GM23338 (cell line): ENCODE data around the gene PDE2A. TPM values are rescaled to one million over a fixed set of nuclear protein-coding genes. Genes with fewer than 3 reads are reported as not detected.

ENCODE experiments used
- ATAC-seq: fragments of 200-7000 bp; cut with Tn5 transposase; 3 replicates; pipeline ENCODE4 v1.9.1; 2020
- DNase-seq: peaks from one replicate; pipeline ENCODE4 v3.0.0-alpha.2; 2015; ENCODE audit warnings: low spot score
- H2AFZ ChIP-seq: fragments of 200-600 bp; sonication (generic); 2 replicates; pipeline ENCODE4 v1.8.0; 2016; ENCODE audit warnings: antibody characterized with exemption, mild to moderate bottlenecking, moderate library complexity
- H3F3A ChIP-seq: fragments of 200-600 bp; sonication (generic); replicated peaks from 2 replicates; pipeline ENCODE4 v1.8.0; 2017; ENCODE audit warnings: antibody characterized with exemption, mixed run types, low read depth
- H3K27ac ChIP-seq: fragments of 200-600 bp; sonication (generic); 2 replicates; pipeline ENCODE4 v1.6.1; 2016; ENCODE audit warnings: low read depth
- H3K27me3 ChIP-seq: fragments of 200-600 bp; sonication (generic); 2 replicates; pipeline ENCODE4 v1.8.0; 2016; ENCODE audit warnings: mild to moderate bottlenecking, mixed run types, moderate library complexity; ENCODE audit not compliant: insufficient read depth
- H3K36me3 ChIP-seq: fragments of 200-600 bp; sonication (generic); 2 replicates; pipeline ENCODE4 v1.8.0; 2016; ENCODE audit warnings: mild to moderate bottlenecking; ENCODE audit not compliant: insufficient read depth
- H3K4me1 ChIP-seq: fragments of 200-600 bp; sonication (generic); 2 replicates; pipeline ENCODE4 v1.8.0; 2016; ENCODE audit warnings: mild to moderate bottlenecking, moderate library complexity; ENCODE audit not compliant: insufficient read depth
- H3K4me2 ChIP-seq: fragments of 200-600 bp; sonication (generic); 2 replicates; pipeline ENCODE4 v1.7.1; 2017; ENCODE audit warnings: mixed run types
- H3K4me3 ChIP-seq: fragments of 200-600 bp; sonication (generic); 2 replicates; pipeline ENCODE4 v1.6.1; 2016; ENCODE audit warnings: mixed run types
- H3K79me2 ChIP-seq: fragments of 200-600 bp; sonication (generic); replicated peaks from 2 replicates; pipeline ENCODE4 v1.8.0; 2017; ENCODE audit warnings: mild to moderate bottlenecking; ENCODE audit not compliant: insufficient read depth
- H3K9me2 ChIP-seq: fragments of 200-600 bp; sonication (generic); 2 replicates; pipeline ENCODE4 v1.8.0; 2017; ENCODE audit not compliant: insufficient read depth
- H4K20me1 ChIP-seq: fragments of 200-600 bp; sonication (generic); replicated peaks from 2 replicates; pipeline ENCODE4 v1.8.0; 2017; ENCODE audit warnings: mild to moderate bottlenecking; ENCODE audit not compliant: insufficient read depth
- H3K27ac Mint-ChIP-seq: 2 replicates; pipeline ENCODE4 v1.8.0; 2020; ENCODE audit warnings: inconsistent platforms, mild to moderate bottlenecking, moderate library complexity, mixed read lengths
- H3K27me3 Mint-ChIP-seq: 3 replicates; pipeline ENCODE4 v1.8.0; 2022; ENCODE audit warnings: low read depth, mild to moderate bottlenecking, moderate library complexity, mixed read lengths, inconsistent platforms; ENCODE audit not compliant: insufficient read depth, poor library complexity
- H3K36me3 Mint-ChIP-seq: 3 replicates; pipeline ENCODE4 v1.8.0; 2021; ENCODE audit warnings: low read depth, mild to moderate bottlenecking, inconsistent platforms, moderate library complexity, mixed read lengths
- H3K4me1 Mint-ChIP-seq: 3 replicates; pipeline ENCODE4 v1.8.0; 2020; ENCODE audit warnings: mild to moderate bottlenecking, inconsistent platforms, mixed read lengths
- H3K4me3 Mint-ChIP-seq: 3 replicates; pipeline ENCODE4 v1.8.0; 2021; ENCODE audit warnings: moderate library complexity, mild to moderate bottlenecking, inconsistent platforms, mixed read lengths
- H3K9me3 Mint-ChIP-seq: 3 replicates; pipeline ENCODE4 v1.8.0; 2020; ENCODE audit warnings: moderate library complexity, mild to moderate bottlenecking, inconsistent platforms, mixed read lengths
- CREB1 ChIP-seq: fragments of 250-450 bp; sonication (Bioruptor Pico); IDR thresholded peaks from 2 replicates; pipeline ENCODE4 v1.5.0; 2020; ENCODE audit warnings: low read depth, mild to moderate bottlenecking, moderate library complexity
- EZH2 ChIP-seq: fragments of 200-600 bp; sonication (generic); IDR thresholded peaks from one replicate; pipeline ENCODE4 v1.8.0; 2017; ENCODE audit warnings: antibody characterized with exemption, mild to moderate bottlenecking, low read depth; ENCODE audit not compliant: unreplicated experiment
- EZH2phosphoT487 ChIP-seq: fragments of 200-600 bp; sonication (generic); IDR thresholded peaks from one replicate; pipeline ENCODE4 v1.8.1; 2018; ENCODE audit warnings: antibody characterized with exemption; ENCODE audit not compliant: unreplicated experiment
- JUNB ChIP-seq: IDR thresholded peaks from one replicate; pipeline ENCODE4 v1.6.1; 2016; ENCODE audit warnings: antibody characterized with exemption; ENCODE audit not compliant: unreplicated experiment
- NANOG ChIP-seq: IDR thresholded peaks from 2 replicates; pipeline ENCODE4 v1.6.1; 2016; ENCODE audit warnings: antibody characterized with exemption, borderline replicate concordance
- POLR2AphosphoS5 ChIP-seq: IDR thresholded peaks from 2 replicates; pipeline ENCODE4 v1.6.1; 2016; ENCODE audit warnings: antibody characterized with exemption, low read depth
- STAT1 ChIP-seq: IDR thresholded peaks from one replicate; pipeline ENCODE4 v1.6.1; 2016; ENCODE audit warnings: antibody characterized with exemption; ENCODE audit not compliant: unreplicated experiment
- ZNF114 ChIP-seq: fragments of 250-450 bp; sonication (Bioruptor Pico); IDR thresholded peaks from 2 replicates; pipeline ENCODE4 v1.5.0; 2020; ENCODE audit warnings: mild to moderate bottlenecking, moderate library complexity
- ZNF331 ChIP-seq: fragments of 250-450 bp; sonication (Bioruptor Pico); IDR thresholded peaks from 2 replicates; pipeline ENCODE4 v1.5.0; 2020; ENCODE audit warnings: low read depth, mild to moderate bottlenecking, moderate library complexity
- polyA plus RNA-seq: library from polyadenylated mRNA; unstranded; fragments of >200 nt; fragmentation: Nextera tagmentation; extraction: Ambion mirVana; gene quantifications from 2 replicates; pipeline ENCODE4 v1.2.1, GENCODE V29; 2016
- total RNA-seq: library from RNA; depleted of rRNA; stranded (reverse); fragments of >200 nt; shearing (Covaris generic); gene quantifications from 2 replicates; pipeline ENCODE4 v1.2.3, GENCODE V29; 2014
- TF ChIP-seq, protein P1 (sequence below), 2 experiments: fragments of 200-600 bp in 1 of 2; sonication (generic) in 1 of 2; conservative IDR thresholded peaks; 2 replicates each; pipeline versions ENCODE4 v1.5.1 to v1.6.1; 2016 to 2017; ENCODE audit warnings: antibody characterized with exemption in 2 of 2, low read depth in 2 of 2, mild to moderate bottlenecking in 2 of 2, moderate library complexity in 1 of 2
- TF ChIP-seq, protein P2 (sequence below): IDR thresholded peaks from one replicate; pipeline ENCODE4 v1.6.1; 2018; ENCODE audit warnings: antibody characterized with exemption; ENCODE audit not compliant: unreplicated experiment
- TF ChIP-seq, protein P3 (sequence below): fragments of 250-450 bp; sonication (Bioruptor Pico); IDR thresholded peaks from 2 replicates; pipeline ENCODE4 v1.5.0; 2020; ENCODE audit warnings: mild to moderate bottlenecking, moderate library complexity
- TF ChIP-seq, protein P4 (sequence below): IDR thresholded peaks from 2 replicates; pipeline ENCODE4 v1.6.1; 2016; ENCODE audit warnings: antibody characterized with exemption

Gene PDE2A
- total and polyA plus RNA-seq, 2 experiments from 2014 or later, result 4.3 to 16.2 TPM

DNA sequence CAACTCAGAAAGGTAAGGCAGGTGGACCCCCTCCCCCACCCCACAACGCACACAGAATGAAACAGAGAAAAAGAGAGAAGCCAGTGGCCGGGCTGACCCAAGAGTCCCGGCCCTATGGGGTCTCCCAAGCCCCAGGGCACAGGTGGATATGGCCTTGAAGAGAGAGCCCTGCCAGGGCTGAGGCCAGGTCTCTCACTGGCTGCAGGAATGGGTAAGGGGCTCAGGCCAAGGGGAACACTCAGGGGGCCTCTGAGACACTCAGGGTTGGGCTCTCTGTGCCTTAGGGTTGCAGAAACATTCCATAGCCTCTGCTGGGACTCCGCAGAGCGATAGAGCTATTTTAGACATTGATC lies 98.0 kb downstream of the PDE2A start:
- Histone ChIP-seq H3F3A (no peaks in the 10 kb centered on the region), H3K4me2 (no peak overlapping the region), H3K9me2 (no peaks in the 10 kb centered on the region), H4K20me1 (no peaks in the 10 kb centered on the region), H2AFZ (no peak overlapping the region), H3K4me3 (no peak overlapping the region), H3K27me3 (no peaks in the 10 kb centered on the region), H3K79me2 (no peaks in the 10 kb centered on the region), H3K36me3 (no peaks in the 10 kb centered on the region), H3K4me1 (0 out of 2 replicates have a peak, but pooled peaks cover 6% of the 10 kb centered on the region), H3K27ac (no peak overlapping the region)
- Mint-ChIP-seq H3K4me3 (no peak overlapping the region), H3K27me3 (peaks cover 10% of the 10 kb centered on the region), H3K36me3 (no peaks in the 10 kb centered on the region; the same call in 2 of the 3 replicates), H3K4me1 (peaks cover 12% of the 10 kb centered on the region), H3K27ac (no peak overlapping the region), H3K9me3 (no peaks in the 10 kb centered on the region)
- no peak for DNase-seq
- no peak for ATAC-seq
- TF ChIP-seq STAT1, result no peak
- no peak for TF ChIP-seq ZNF114
- TF ChIP-seq CREB1, result no peak
- TF ChIP-seq NANOG, result no peak
- TF ChIP-seq, protein P1, sequence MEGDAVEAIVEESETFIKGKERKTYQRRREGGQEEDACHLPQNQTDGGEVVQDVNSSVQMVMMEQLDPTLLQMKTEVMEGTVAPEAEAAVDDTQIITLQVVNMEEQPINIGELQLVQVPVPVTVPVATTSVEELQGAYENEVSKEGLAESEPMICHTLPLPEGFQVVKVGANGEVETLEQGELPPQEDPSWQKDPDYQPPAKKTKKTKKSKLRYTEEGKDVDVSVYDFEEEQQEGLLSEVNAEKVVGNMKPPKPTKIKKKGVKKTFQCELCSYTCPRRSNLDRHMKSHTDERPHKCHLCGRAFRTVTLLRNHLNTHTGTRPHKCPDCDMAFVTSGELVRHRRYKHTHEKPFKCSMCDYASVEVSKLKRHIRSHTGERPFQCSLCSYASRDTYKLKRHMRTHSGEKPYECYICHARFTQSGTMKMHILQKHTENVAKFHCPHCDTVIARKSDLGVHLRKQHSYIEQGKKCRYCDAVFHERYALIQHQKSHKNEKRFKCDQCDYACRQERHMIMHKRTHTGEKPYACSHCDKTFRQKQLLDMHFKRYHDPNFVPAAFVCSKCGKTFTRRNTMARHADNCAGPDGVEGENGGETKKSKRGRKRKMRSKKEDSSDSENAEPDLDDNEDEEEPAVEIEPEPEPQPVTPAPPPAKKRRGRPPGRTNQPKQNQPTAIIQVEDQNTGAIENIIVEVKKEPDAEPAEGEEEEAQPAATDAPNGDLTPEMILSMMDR (conservative IDR thresholded peaks at IDR 0.05; ENCODE audit: low read depth in 2 of 2), result no peak
- TF ChIP-seq ZNF331, result no peak
- no peak for TF ChIP-seq EZH2phosphoT487
- TF ChIP-seq POLR2AphosphoS5, result no peak
- TF ChIP-seq, protein P2, sequence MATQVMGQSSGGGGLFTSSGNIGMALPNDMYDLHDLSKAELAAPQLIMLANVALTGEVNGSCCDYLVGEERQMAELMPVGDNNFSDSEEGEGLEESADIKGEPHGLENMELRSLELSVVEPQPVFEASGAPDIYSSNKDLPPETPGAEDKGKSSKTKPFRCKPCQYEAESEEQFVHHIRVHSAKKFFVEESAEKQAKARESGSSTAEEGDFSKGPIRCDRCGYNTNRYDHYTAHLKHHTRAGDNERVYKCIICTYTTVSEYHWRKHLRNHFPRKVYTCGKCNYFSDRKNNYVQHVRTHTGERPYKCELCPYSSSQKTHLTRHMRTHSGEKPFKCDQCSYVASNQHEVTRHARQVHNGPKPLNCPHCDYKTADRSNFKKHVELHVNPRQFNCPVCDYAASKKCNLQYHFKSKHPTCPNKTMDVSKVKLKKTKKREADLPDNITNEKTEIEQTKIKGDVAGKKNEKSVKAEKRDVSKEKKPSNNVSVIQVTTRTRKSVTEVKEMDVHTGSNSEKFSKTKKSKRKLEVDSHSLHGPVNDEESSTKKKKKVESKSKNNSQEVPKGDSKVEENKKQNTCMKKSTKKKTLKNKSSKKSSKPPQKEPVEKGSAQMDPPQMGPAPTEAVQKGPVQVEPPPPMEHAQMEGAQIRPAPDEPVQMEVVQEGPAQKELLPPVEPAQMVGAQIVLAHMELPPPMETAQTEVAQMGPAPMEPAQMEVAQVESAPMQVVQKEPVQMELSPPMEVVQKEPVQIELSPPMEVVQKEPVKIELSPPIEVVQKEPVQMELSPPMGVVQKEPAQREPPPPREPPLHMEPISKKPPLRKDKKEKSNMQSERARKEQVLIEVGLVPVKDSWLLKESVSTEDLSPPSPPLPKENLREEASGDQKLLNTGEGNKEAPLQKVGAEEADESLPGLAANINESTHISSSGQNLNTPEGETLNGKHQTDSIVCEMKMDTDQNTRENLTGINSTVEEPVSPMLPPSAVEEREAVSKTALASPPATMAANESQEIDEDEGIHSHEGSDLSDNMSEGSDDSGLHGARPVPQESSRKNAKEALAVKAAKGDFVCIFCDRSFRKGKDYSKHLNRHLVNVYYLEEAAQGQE, result no peak
- no peak for TF ChIP-seq EZH2
- TF ChIP-seq, protein P3, sequence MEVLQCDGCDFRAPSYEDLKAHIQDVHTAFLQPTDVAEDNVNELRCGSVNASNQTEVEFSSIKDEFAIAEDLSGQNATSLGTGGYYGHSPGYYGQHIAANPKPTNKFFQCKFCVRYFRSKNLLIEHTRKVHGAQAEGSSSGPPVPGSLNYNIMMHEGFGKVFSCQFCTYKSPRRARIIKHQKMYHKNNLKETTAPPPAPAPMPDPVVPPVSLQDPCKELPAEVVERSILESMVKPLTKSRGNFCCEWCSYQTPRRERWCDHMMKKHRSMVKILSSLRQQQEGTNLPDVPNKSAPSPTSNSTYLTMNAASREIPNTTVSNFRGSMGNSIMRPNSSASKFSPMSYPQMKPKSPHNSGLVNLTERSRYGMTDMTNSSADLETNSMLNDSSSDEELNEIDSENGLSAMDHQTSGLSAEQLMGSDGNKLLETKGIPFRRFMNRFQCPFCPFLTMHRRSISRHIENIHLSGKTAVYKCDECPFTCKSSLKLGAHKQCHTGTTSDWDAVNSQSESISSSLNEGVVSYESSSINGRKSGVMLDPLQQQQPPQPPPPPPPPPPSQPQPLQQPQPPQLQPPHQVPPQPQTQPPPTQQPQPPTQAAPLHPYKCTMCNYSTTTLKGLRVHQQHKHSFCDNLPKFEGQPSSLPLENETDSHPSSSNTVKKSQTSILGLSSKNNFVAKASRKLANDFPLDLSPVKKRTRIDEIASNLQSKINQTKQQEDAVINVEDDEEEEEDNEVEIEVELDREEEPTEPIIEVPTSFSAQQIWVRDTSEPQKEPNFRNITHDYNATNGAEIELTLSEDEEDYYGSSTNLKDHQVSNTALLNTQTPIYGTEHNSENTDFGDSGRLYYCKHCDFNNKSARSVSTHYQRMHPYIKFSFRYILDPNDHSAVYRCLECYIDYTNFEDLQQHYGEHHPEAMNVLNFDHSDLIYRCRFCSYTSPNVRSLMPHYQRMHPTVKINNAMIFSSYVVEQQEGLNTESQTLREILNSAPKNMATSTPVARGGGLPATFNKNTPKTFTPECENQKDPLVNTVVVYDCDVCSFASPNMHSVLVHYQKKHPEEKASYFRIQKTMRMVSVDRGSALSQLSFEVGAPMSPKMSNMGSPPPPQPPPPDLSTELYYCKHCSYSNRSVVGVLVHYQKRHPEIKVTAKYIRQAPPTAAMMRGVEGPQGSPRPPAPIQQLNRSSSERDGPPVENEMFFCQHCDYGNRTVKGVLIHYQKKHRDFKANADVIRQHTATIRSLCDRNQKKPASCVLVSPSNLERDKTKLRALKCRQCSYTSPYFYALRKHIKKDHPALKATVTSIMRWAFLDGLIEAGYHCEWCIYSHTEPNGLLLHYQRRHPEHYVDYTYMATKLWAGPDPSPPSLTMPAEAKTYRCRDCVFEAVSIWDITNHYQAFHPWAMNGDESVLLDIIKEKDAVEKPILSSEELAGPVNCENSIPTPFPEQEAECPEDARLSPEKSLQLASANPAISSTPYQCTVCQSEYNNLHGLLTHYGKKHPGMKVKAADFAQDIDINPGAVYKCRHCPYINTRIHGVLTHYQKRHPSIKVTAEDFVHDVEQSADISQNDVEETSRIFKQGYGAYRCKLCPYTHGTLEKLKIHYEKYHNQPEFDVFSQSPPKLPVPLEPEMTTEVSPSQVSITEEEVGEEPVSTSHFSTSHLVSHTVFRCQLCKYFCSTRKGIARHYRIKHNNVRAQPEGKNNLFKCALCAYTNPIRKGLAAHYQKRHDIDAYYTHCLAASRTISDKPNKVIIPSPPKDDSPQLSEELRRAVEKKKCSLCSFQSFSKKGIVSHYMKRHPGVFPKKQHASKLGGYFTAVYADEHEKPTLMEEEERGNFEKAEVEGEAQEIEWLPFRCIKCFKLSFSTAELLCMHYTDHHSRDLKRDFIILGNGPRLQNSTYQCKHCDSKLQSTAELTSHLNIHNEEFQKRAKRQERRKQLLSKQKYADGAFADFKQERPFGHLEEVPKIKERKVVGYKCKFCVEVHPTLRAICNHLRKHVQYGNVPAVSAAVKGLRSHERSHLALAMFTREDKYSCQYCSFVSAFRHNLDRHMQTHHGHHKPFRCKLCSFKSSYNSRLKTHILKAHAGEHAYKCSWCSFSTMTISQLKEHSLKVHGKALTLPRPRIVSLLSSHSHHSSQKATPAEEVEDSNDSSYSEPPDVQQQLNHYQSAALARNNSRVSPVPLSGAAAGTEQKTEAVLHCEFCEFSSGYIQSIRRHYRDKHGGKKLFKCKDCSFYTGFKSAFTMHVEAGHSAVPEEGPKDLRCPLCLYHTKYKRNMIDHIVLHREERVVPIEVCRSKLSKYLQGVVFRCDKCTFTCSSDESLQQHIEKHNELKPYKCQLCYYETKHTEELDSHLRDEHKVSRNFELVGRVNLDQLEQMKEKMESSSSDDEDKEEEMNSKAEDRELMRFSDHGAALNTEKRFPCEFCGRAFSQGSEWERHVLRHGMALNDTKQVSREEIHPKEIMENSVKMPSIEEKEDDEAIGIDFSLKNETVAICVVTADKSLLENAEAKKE (CRISPR knock-in tag), result no peak
- TF ChIP-seq, protein P4, sequence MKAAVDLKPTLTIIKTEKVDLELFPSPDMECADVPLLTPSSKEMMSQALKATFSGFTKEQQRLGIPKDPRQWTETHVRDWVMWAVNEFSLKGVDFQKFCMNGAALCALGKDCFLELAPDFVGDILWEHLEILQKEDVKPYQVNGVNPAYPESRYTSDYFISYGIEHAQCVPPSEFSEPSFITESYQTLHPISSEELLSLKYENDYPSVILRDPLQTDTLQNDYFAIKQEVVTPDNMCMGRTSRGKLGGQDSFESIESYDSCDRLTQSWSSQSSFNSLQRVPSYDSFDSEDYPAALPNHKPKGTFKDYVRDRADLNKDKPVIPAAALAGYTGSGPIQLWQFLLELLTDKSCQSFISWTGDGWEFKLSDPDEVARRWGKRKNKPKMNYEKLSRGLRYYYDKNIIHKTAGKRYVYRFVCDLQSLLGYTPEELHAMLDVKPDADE, result no peak
- TF ChIP-seq JUNB, result no peak
